ENCODE data around the gene RNASE12.
"Not testable (repeated sequence)": the region's sequence is repeated elsewhere in the genome, so short reads cannot be mapped to it uniquely, and the experiment has no call there.

RNASE12 gene

GRCh38 chr14:20614038-20614840, 23.1 kb upstream of the RNASE12 start:
- H3K4me3 ChIP-seq (ENCODE audit: low read depth, low read length) = peak overlapping the region; percentile 91

- peak overlapping the region; percentile 91 for H3K4me3 ChIP-seq (ENCODE audit: low read depth, low read length)
These were observed 22.2 kb upstream of the RNASE12 start for GRCh38 chr14:20613094-20614037.

GRCh38 chr14:20612403-20612802, 21.2 kb upstream of the RNASE12 start:
- no peak overlapping the region for H3K4me3 ChIP-seq (ENCODE audit: low read depth, low read length)

- H3K4me3 ChIP-seq (ENCODE audit: low read depth, low read length) = no peak overlapping the region
These were observed 20.1 kb upstream of the RNASE12 start for GRCh38 chr14:20611277-20611676.

GRCh38 chr14:20610002-20610765, 19.0 kb upstream of the RNASE12 start:
- H3K4me3 ChIP-seq (ENCODE audit: low read depth, low read length) = peak overlapping the region; percentile 97

GRCh38 chr14:20609215-20610001, 18.2 kb upstream of the RNASE12 start:
- H3K4me3 ChIP-seq (ENCODE audit: low read depth, low read length) = peak overlapping the region; percentile 97

- H3K4me3 ChIP-seq (ENCODE audit: low read depth, low read length) = no peak overlapping the region
These were observed 17.4 kb upstream of the RNASE12 start for GRCh38 chr14:20608383-20609110.

GRCh38 chr14:20607617-20608016, 16.4 kb upstream of the RNASE12 start:
- H3K4me3 ChIP-seq (ENCODE audit: low read depth, low read length) = no peak overlapping the region

GRCh38 chr14:20606902-20607242, 15.7 kb upstream of the RNASE12 start:
- no peak overlapping the region for H3K4me3 ChIP-seq (ENCODE audit: low read depth, low read length)

- H3K4me3 ChIP-seq (ENCODE audit: low read depth, low read length) = no peak overlapping the region
These were observed 15.2 kb upstream of the RNASE12 start for GRCh38 chr14:20606190-20606901.

GRCh38 chr14:20603813-20604690, 12.9 kb upstream of the RNASE12 start:
- H3K4me3 ChIP-seq (ENCODE audit: low read depth, low read length) = no peak overlapping the region

- no peak overlapping the region for H3K4me3 ChIP-seq (ENCODE audit: low read depth, low read length)
These were observed 11.4 kb upstream of the RNASE12 start for GRCh38 chr14:20602583-20602982.

- H3K4me3 ChIP-seq (ENCODE audit: low read depth, low read length) = no peak overlapping the region
These were observed 10.3 kb upstream of the RNASE12 start for GRCh38 chr14:20601522-20601921.

- no peak overlapping the region for H3K4me3 ChIP-seq (ENCODE audit: low read depth, low read length)
These were observed 5.9 kb upstream of the RNASE12 start for GRCh38 chr14:20597108-20597507.

- not testable (repeated sequence) for H3K4me3 ChIP-seq (ENCODE audit: low read depth, low read length)
These were observed 4.5 kb upstream of the RNASE12 start for GRCh38 chr14:20595726-20596125.

- H3K4me3 ChIP-seq (ENCODE audit: low read depth, low read length) = no peak overlapping the region
These were observed 1.4 kb upstream of the RNASE12 start for GRCh38 chr14:20592574-20592973.

- H3K4me3 ChIP-seq (ENCODE audit: low read depth, low read length) = no peak within 1 kb of the TSS
These were observed 3.6 kb downstream of the RNASE12 start, which contains the start of gene RNASE11 for GRCh38 chr14:20587489-20588154. Gene RNASE11 (minus strand): TSS chr14:20588001.

- no peak overlapping the region for H3K4me3 ChIP-seq (ENCODE audit: low read depth, low read length)
These were observed 7.3 kb downstream of the RNASE12 start for GRCh38 chr14:20583908-20584307.
